ENCODE data around the gene RCC2. TPM values are rescaled to one million over a fixed set of nuclear protein-coding genes. Genes with fewer than 3 reads are reported as not detected.

Gene RCC2
- total RNA-seq, 1 experiment from 2014 or later, result 116 TPM

GRCh38 chr1:17465228-17465627 is 25.8 kb upstream of the RCC2 start:
- BruUV-seq (replicated peaks), result no TSS peak
- H3K27ac ChIP-seq (ENCODE audit: low read length), result no peak overlapping the region
- H3K4me1 ChIP-seq (ENCODE audit: control insufficient read depth, insufficient read depth, low read length), result peaks cover 4% of the 10 kb centered on the region; the same call in 1 of the 2 replicates
- no peaks in the 10 kb centered on the region for H3K36me3 ChIP-seq (ENCODE audit: control insufficient read depth, insufficient read depth, low read length)
- in situ Hi-C loops (cut with HindIII; ENCODE audit: low pct_unique_long_range_greater_than_20kb, low sequenced_read_pairs) (no loop called here), intact Hi-C loops (cut with micrococcal nuclease; ENCODE audit: unreplicated experiment) (no loop called here)
- TF ChIP-seq CTCF (IDR thresholded peaks at IDR 0.05) (no peak), POLR2AphosphoS5 (IDR thresholded peaks at IDR 0.05; ENCODE audit: low read depth, low read length) (no peak), SIN3A (IDR thresholded peaks at IDR 0.05; ENCODE audit: borderline replicate concordance, insufficient read depth, low read depth, low read length) (no peak), TCF7L2 (IDR thresholded peaks at IDR 0.05; ENCODE audit: low read depth, low read length) (no peak)
- CTCF ChIA-PET, result no interaction called here
- no peak overlapping the region for H3K4me3 ChIP-seq (ENCODE audit: low read depth in 2 of 2, low read length in 2 of 2)
- no peaks in the 10 kb centered on the region for H3K27me3 ChIP-seq (ENCODE audit: control insufficient read depth, insufficient read depth, low read length)
- POLR2A ChIA-PET, result interaction anchor here (0.6 to 0.7 kb wide), 2 partner anchors 22 to 82 kb away, joined by 7 to 11 read pairs; no protein-coding TSS in a partner anchor
- ATAC-seq (no peak), DNase-seq (ENCODE audit: low read depth, low spot score) (no peak)
- H3K9me3 ChIP-seq (ENCODE audit: control insufficient read depth, insufficient read depth, low read depth, low read length), result no peaks in the 10 kb centered on the region

- ATAC-seq (no peak), DNase-seq (ENCODE audit: low read depth, low spot score) (no peak)
- BruUV-seq (replicated peaks), result no TSS peak
- intact Hi-C loops (cut with micrococcal nuclease; ENCODE audit: unreplicated experiment) (no loop called here), in situ Hi-C loops (cut with HindIII; ENCODE audit: low pct_unique_long_range_greater_than_20kb, low sequenced_read_pairs) (no loop called here)
- H3K4me3 ChIP-seq (ENCODE audit: low read depth in 2 of 2, low read length in 2 of 2), result no peak overlapping the region
- POLR2A ChIA-PET, result no interaction called here
- peaks cover 4% of the 10 kb centered on the region; the same call in 1 of the 2 replicates for H3K4me1 ChIP-seq (ENCODE audit: control insufficient read depth, insufficient read depth, low read length)
- H3K27ac ChIP-seq (ENCODE audit: low read length), result no peak overlapping the region
- CTCF ChIA-PET, result interaction anchor here (0.7 kb wide), 1 partner anchor 97 kb away, joined by 5 read pairs; no protein-coding TSS in a partner anchor
- H3K9me3 ChIP-seq (ENCODE audit: control insufficient read depth, insufficient read depth, low read depth, low read length), result no peaks in the 10 kb centered on the region
- H3K36me3 ChIP-seq (ENCODE audit: control insufficient read depth, insufficient read depth, low read length), result no peaks in the 10 kb centered on the region
- no peaks in the 10 kb centered on the region for H3K27me3 ChIP-seq (ENCODE audit: control insufficient read depth, insufficient read depth, low read length)
- TF ChIP-seq SIN3A (IDR thresholded peaks at IDR 0.05; ENCODE audit: borderline replicate concordance, insufficient read depth, low read depth, low read length) (no peak), REST (IDR thresholded peaks at IDR 0.05; ENCODE audit: insufficient read depth in 1 of 2, low read depth in 2 of 2, low read length in 1 of 2) (no peak), TCF7L2 (IDR thresholded peaks at IDR 0.05; ENCODE audit: low read depth, low read length) (no peak), POLR2AphosphoS5 (IDR thresholded peaks at IDR 0.05; ENCODE audit: low read depth, low read length) (no peak), CTCF (IDR thresholded peaks at IDR 0.05) (no peak)
Observed at GRCh38 chr1:17463991-17464390, 24.5 kb upstream of the RCC2 start.
